ENCODE results near the gene SFTPA1.
"Not testable (repeated sequence)": the region's sequence is repeated elsewhere in the genome, so short reads cannot be mapped to it uniquely, and the experiment has no call there.

SFTPA1 gene

GRCh38 chr10:79611193-79611976 is 646 bp downstream of the SFTPA1 start:
- not testable (repeated sequence) for DNase-seq (ENCODE audit: low read depth in 2 of 2)

DNA sequence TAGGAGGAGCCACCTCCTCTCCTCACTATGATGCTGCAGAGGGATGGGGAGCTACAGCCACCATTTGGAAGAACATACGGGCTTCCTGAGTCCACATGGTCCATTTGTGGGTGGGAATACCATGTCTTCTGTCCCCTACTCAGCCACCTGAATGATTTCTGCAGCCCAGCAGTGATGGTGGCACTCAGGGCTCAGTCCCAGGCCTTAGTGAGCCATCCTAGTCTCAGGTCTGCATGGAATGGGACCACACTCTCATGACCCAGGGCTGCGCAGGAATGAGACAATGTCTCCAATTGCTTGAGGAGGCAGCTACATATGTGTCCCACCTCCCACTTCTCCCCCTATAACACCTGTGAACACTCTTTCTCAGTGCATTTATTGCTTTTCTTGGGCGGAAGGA is 4.8 kb downstream of the SFTPA1 start:
- DNase-seq (ENCODE audit: low read depth in 2 of 2): no peak

DNA sequence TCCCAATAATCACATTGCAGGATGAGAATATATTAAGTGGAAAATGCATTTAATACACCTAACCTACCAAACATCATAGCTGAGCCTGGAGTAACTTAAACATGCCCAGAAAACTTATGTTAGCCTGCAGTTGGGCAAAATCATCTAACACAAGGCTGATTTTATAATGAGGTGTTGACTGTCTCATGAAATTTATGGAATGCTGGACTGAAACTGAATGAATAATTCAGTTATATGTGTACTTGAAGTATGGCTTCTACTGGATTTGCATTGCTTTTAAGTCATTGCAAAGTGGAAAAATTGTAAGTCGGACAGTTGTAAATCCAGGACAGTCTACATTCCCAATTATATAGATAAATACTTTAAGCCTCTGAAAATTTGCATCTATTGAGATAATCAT is 5.4 kb downstream of the SFTPA1 start:
- DNase-seq (ENCODE audit: low read depth in 2 of 2): no peak

DNA sequence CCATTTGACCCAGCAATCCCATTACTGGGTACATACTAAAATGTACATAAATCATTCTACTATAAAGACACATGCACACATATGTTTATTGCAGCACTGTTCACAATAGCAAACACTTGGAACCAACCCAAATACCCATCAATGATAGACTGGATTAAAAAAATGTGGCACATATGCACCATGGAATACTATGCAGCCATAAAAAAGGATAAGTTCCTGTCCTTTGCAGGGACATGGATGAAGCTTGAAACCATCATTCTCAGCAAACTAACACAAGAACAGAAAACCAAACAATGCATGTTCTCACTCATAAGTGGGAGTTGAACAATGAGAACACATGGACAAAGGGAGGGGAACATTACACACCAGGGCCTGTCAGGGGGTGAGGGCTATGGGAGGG is 12.9 kb downstream of the SFTPA1 start:
- not testable (repeated sequence) for DNase-seq (ENCODE audit: low read depth in 2 of 2)

- no peak for DNase-seq (ENCODE audit: low read depth in 2 of 2)
These were observed 16.3 kb downstream of the SFTPA1 start for GRCh38 chr10:79627075-79627474.

GRCh38 chr10:79628083-79628482 is 17.3 kb downstream of the SFTPA1 start:
- DNase-seq (ENCODE audit: low read depth in 2 of 2): no peak

DNA sequence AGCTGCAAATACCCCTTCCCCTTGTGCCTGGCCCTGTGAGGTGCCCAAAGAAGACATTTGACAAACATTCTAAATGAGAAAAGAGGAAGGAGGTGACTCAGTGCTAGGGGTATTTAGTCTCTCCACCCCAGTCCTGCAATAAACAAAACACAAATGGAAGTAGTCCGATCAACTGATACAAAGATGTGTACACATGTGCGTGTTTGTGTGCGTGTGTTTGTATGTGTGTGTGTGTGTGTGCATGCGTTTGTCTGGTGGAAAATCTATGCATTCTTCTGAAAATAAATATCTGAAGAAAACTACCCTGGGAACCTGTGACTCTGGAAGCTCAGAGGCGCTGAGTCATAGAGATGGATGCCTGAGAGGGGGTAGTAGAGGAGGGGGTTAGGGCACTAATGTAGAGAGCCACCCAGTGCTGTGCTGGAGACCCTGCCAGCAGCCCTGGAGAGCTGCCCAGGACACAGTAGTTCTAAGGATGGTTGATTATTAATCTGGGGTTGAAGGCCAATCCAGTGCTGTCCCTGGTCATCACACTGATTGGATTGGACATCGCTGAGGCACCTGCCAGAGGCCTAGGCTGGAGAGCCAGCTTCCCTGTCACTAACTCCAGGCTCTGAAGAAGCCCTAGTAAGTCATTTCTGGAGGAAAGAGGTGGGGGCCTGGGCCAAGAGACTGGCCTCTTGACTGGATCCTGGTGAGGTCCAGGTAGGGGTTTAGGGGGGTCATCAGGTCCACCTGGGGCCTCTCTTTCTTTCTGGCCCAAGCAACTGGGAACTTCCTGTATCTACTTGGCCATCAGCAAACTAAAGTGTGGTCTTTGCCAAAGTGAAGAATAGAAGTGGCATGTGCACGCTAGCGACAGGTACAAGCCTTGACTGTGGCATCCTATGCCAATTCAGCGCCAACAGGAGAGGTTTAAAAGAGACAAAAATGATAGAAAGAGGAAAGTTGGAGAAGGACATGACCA is 18.5 kb downstream of the SFTPA1 start:
- no peak for DNase-seq (ENCODE audit: low read depth in 2 of 2)

- no peak for DNase-seq (ENCODE audit: low read depth in 2 of 2)
These were observed 19.2 kb downstream of the SFTPA1 start for GRCh38 chr10:79629955-79630327.

DNA sequence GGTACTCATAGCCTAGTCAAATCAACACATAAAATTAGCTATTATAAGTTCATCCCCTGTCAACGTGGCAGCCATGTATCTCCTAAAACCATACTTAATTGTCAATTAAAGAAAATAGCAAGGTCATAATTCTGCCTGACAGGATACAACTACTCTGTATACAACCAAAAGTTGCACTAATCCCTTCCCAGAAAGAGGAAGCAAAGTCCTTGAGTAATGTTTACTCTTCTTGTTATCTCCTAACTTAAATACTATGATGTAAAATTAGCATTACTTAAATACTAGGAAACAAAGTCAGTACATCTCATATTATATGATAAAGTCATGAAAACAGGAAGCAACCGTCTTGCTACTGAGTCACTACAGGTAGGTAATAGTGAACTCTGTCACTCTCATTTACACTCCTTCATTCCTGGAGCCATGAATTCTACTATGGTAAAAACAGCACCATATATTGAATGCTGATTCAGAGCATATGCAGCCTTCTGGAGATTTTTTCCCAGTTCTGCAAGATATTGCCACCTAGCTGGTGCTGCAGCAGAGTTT is 26.0 kb downstream of the SFTPA1 start:
- not testable (repeated sequence) for DNase-seq (ENCODE audit: low read depth in 2 of 2)

GRCh38 chr10:79638318-79638717 is 27.6 kb downstream of the SFTPA1 start:
- DNase-seq (ENCODE audit: low read depth in 2 of 2): no peak

GRCh38 chr10:79652695-79653094 is 42.0 kb downstream of the SFTPA1 start:
- not testable (repeated sequence) for DNase-seq (ENCODE audit: low read depth in 2 of 2)

DNA sequence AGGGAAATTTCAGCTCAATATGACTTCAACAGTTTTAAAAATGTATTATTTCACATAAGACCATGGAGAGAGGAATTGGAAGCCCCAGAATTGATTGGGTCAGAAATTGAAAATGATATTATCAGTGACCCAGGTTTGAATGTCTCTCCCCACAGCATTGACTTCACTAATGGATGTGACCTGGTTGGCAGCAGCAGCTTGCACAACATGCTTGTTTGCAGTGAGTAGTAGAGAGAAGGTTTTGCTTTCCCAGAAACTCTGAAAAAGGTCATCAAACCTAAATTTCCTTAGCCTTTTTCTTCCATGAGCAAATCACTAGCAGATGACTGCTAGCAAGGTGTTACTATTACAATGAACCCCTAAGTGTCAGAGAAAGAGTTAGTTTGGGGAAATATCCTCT is 52.5 kb downstream of the SFTPA1 start:
- not testable (repeated sequence) for DNase-seq (ENCODE audit: low read depth in 2 of 2)

DNA sequence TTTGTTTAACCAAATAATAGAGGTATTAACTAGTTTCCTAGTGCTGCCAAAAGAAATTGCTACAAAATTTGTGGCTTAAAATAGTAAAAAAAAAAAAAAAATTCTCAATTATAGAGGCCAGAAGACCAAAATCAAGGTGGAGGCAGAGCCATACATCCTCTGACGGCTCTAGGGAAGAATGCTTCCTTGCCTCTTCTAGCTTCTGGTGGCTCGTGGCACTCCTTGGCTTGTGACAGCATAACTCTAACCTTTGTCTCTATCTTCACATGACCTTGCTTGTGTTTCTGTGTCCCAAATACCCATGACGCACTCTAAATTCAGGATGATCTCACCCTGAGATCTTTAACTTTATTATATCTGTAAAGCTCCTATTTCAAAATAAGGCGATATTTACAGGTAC is 53.9 kb downstream of the SFTPA1 start:
- not testable (repeated sequence) for DNase-seq (ENCODE audit: low read depth in 2 of 2)

Data from stimulated activated CD4-positive, alpha-beta T cell treated with anti-CD3 and anti-CD28 coated beads, Interleukin-12 subunit alpha, Interleukin-12 subunit beta, amount 100 ng/mL, for 24 hours (primary cell).